ENCODE data around the gene TEAD1.

- TF ChIP-seq CTCF (optimal IDR thresholded peaks at IDR 0.05 in 1 of 3, IDR thresholded peaks at IDR 0.05 in 1 of 3, conservative IDR thresholded peaks at IDR 0.05 in 1 of 3; ENCODE audit: extremely low read depth in 1 of 3, insufficient read depth in 2 of 3, low read length in 3 of 3) = no peak
- no peak for TF ChIP-seq EZH2 (IDR thresholded peaks at IDR 0.05; ENCODE audit: low read length)
These were observed 232.3 kb downstream of the TEAD1 start for GRCh38 chr11:12906501-12906900.
